GM21717 (cell line): ENCODE measurements around the gene ZNF691.
A peak's percentile ranks its signal among the peaks of the same experiment; 100 is the strongest.
"Not testable (repeated sequence)": the region's sequence is repeated elsewhere in the genome, so short reads cannot be mapped to it uniquely, and the experiment has no call there.

ENCODE experiments used
- ATAC-seq: cut with Tn5 transposase; IDR thresholded peaks from one replicate; pipeline ENCODE4 v1.9.1; 2021; ENCODE audit warnings: mild to moderate bottlenecking, moderate library complexity; ENCODE audit not compliant: unreplicated experiment

The ZNF691 gene

GRCh38 chr1:42846257-42847110 is at the start of gene ZNF691:
TSS of gene ZNF691 (plus strand) at chr1:42846613. CDS start at chr1:42849659, 3,046 bp downstream.
- peak; percentile 82 for ATAC-seq

GRCh38 chr1:42797414-42797813 is 49.0 kb upstream of the ZNF691 start:
- ATAC-seq, result no peak

- no peak for ATAC-seq
These were observed 48.4 kb upstream of the ZNF691 start for GRCh38 chr1:42797979-42798378.

GRCh38 chr1:42801832-42802473 is 44.5 kb upstream of the ZNF691 start:
- no peak for ATAC-seq

GRCh38 chr1:42806171-42806570 is 40.2 kb upstream of the ZNF691 start:
- ATAC-seq, result no peak

GRCh38 chr1:42806593-42806992 is 39.8 kb upstream of the ZNF691 start:
- ATAC-seq, result no peak

GRCh38 chr1:42807056-42807668 is 39.3 kb upstream of the ZNF691 start:
- no peak for ATAC-seq

- ATAC-seq, result not testable (repeated sequence)
These were observed 31.6 kb upstream of the ZNF691 start for GRCh38 chr1:42814815-42815214.

GRCh38 chr1:42815941-42816584 is 30.4 kb upstream of the ZNF691 start:
- peak; percentile 12 for ATAC-seq

GRCh38 chr1:42816585-42817439 is 29.6 kb upstream of the ZNF691 start, which contains the start of the genes ERMAP and SVBP:
TSS of gene ERMAP (plus strand) at chr1:42817122. CDS start at chr1:42830449, 13,327 bp downstream.
TSS of gene SVBP (minus strand) at chr1:42817397. CDS start at chr1:42816544, 853 bp downstream.
- ATAC-seq, result peak; percentile 74

- ATAC-seq, result no peak
These were observed 29.0 kb upstream of the ZNF691 start for GRCh38 chr1:42817440-42817767.

GRCh38 chr1:42817976-42818375 is 28.4 kb upstream of the ZNF691 start:
- no peak for ATAC-seq

GRCh38 chr1:42820813-42821212 is 25.6 kb upstream of the ZNF691 start:
- ATAC-seq, result no peak

GRCh38 chr1:42821690-42822089 is 24.7 kb upstream of the ZNF691 start:
- ATAC-seq, result no peak

GRCh38 chr1:42822800-42823392 is 23.5 kb upstream of the ZNF691 start:
- ATAC-seq, result no peak

GRCh38 chr1:42824481-42825035 is 21.9 kb upstream of the ZNF691 start:
- ATAC-seq, result no peak

GRCh38 chr1:42825036-42825851 is 21.2 kb upstream of the ZNF691 start:
- ATAC-seq, result no peak

GRCh38 chr1:42830631-42831030 is 15.8 kb upstream of the ZNF691 start:
- no peak for ATAC-seq

GRCh38 chr1:42831273-42831672 is 15.1 kb upstream of the ZNF691 start:
- ATAC-seq, result no peak
